HepG2 (cell line): ENCODE data around the gene ACOX3. TPM values are rescaled to one million over a fixed set of nuclear protein-coding genes. Genes with fewer than 3 reads are reported as not detected.

Experiments used
- ATAC-seq: fragments of 200-7000 bp; cut with Tn5 transposase; 3 replicates; pipeline ENCODE4 v1.9.1; 2020; ENCODE audit warnings: mild to moderate bottlenecking, moderate library complexity
- BruUV-seq: library from RNA; stranded (reverse); fragments of 400-500 nt; replicated peaks from 2 replicates; lab custom pipeline; 2021; lab: Mats Ljungman, UMichigan
- CTCF ChIA-PET: fragments of 300-600 bp; formaldehyde crosslinking; extraction: SDS; loops from one replicate; lab custom pipeline; 2021; ENCODE audit warnings: low total read pairs, inconsistent platforms, low intra/inter-chr PET ratio; lab: Yijun Ruan, JAX
- POLR2A ChIA-PET: fragments of 350-600 bp; sonication (Branson Sonifier 250); formaldehyde crosslinking; loops from one replicate; lab custom pipeline; 2020; ENCODE audit warnings: antibody characterized with exemption, inconsistent platforms; lab: Yijun Ruan, JAX
- DNase-seq: peaks from one replicate; pipeline ENCODE4 v3.0.0-alpha.2; 2015; ENCODE audit warnings: low spot score
- FAIRE-seq: peaks from 3 replicates; lab custom pipeline; 2011; peaks lifted over from hg19 to GRCh38; lab: Jason Lieb, UNC
- H2AFZ ChIP-seq: one replicate; pipeline ENCODE4 v1.6.1; 2011; ENCODE audit warnings: low read length, inconsistent platforms
- H3K27ac ChIP-seq: fragments of 300-600 bp; 3 replicates; pipeline ENCODE4 v1.8.0; 2011; ENCODE audit warnings: mixed run types, mild to moderate bottlenecking, mixed read lengths, low read length, inconsistent platforms; ENCODE audit not compliant: insufficient read depth; ENCODE audit errors: extremely low read length
- H3K27me3 ChIP-seq, 2 experiments: fragments of 200-600 bp in 1 of 2; 2 replicates in 1 of 2; 3 replicates in 1 of 2; pipeline versions ENCODE4 v1.6.0 to v1.8.0; 2011; ENCODE audit warnings: low read length in 2 of 2, mild to moderate bottlenecking in 2 of 2, moderate library complexity in 2 of 2, inconsistent platforms in 1 of 2; ENCODE audit not compliant: insufficient read depth in 2 of 2, control insufficient read depth in 1 of 2
- H3K36me3 ChIP-seq, 2 experiments: fragments of 200-600 bp in 1 of 2; replicated peaks in 1 of 2; 2 replicates in 1 of 2; 3 replicates in 1 of 2; pipeline versions ENCODE4 v1.5.1 to v1.8.0; 2011; ENCODE audit warnings: low read length in 2 of 2, inconsistent platforms in 1 of 2; ENCODE audit not compliant: insufficient read depth in 2 of 2, control insufficient read depth in 1 of 2
- H3K4me1 ChIP-seq: 2 replicates; pipeline ENCODE4 v1.5.1; 2012; ENCODE audit warnings: low read length, inconsistent platforms; ENCODE audit not compliant: insufficient read depth
- H3K4me2 ChIP-seq: 2 replicates; pipeline ENCODE4 v1.6.0; 2011; ENCODE audit warnings: low read depth, low read length, inconsistent platforms
- H3K4me3 ChIP-seq, 3 experiments: fragments of 200-600 bp in 1 of 3; sonication (generic), shearing (Covaris generic) in 1 of 3; replicated peaks in 1 of 3; 2 replicates each; pipeline ENCODE4 v1.5.1; 2011 to 2016; ENCODE audit warnings: low read length in 3 of 3, inconsistent platforms in 2 of 3, low read depth in 2 of 3, mild to moderate bottlenecking in 2 of 3, control low read depth in 1 of 3, mixed read lengths in 1 of 3; ENCODE audit not compliant: insufficient read depth in 1 of 3
- H3K79me2 ChIP-seq: one replicate; pipeline ENCODE4 v1.6.1; 2011; ENCODE audit warnings: low read length, inconsistent platforms; ENCODE audit not compliant: insufficient read depth
- H3K9ac ChIP-seq: 2 replicates; pipeline ENCODE4 v1.6.0; 2011; ENCODE audit warnings: mild to moderate bottlenecking, low read depth, low read length, inconsistent platforms; ENCODE audit not compliant: insufficient read depth
- H3K9me3 ChIP-seq: 2 replicates; pipeline ENCODE4 v1.5.1; 2012; ENCODE audit warnings: mild to moderate bottlenecking, low read length
- H4K20me1 ChIP-seq: 2 replicates; pipeline ENCODE4 v1.6.0; 2011; ENCODE audit warnings: inconsistent platforms, mild to moderate bottlenecking, low read length, moderate library complexity; ENCODE audit not compliant: insufficient read depth
- BHLHE40 ChIP-seq: IDR thresholded peaks from 2 replicates; pipeline ENCODE4 v1.6.1; 2011; ENCODE audit warnings: low read length, improper control_type of control experiment
- FOXM1 ChIP-seq: sonication (generic); formaldehyde crosslinking; IDR thresholded peaks from 2 replicates; pipeline ENCODE4 v1.5.0; 2020; ENCODE audit warnings: missing genetic modification reagents
- HHEX ChIP-seq: IDR thresholded peaks from 2 replicates; pipeline ENCODE4 v1.6.1; 2016; ENCODE audit warnings: control low read depth
- MXD3 ChIP-seq: IDR thresholded peaks from 2 replicates; pipeline ENCODE4 v1.6.1; 2016; ENCODE audit warnings: mild to moderate bottlenecking, missing biosample characterization, missing genetic modification reagents
- NFYB ChIP-seq: sonication (generic); formaldehyde crosslinking; IDR thresholded peaks from 2 replicates; pipeline ENCODE4 v1.4.0; 2020; ENCODE audit warnings: missing genetic modification reagents
- SETDB1 ChIP-seq: sonication (generic); formaldehyde crosslinking; IDR thresholded peaks from 2 replicates; pipeline ENCODE4 v1.5.1; 2020; ENCODE audit warnings: missing genetic modification reagents, mild to moderate bottlenecking, borderline replicate concordance
- SP4 ChIP-seq: sonication (generic); formaldehyde crosslinking; IDR thresholded peaks from 2 replicates; pipeline ENCODE4 v1.8.1; 2023; ENCODE audit warnings: mild to moderate bottlenecking, missing genetic modification reagents
- SRF ChIP-seq: IDR thresholded peaks from 2 replicates; pipeline ENCODE4 v1.6.1; 2011; ENCODE audit warnings: mild to moderate bottlenecking, low read depth, low read length, moderate library complexity
- THRA ChIP-seq: sonication (generic); formaldehyde crosslinking; IDR thresholded peaks from 2 replicates; pipeline ENCODE4 v1.4.0; 2020; ENCODE audit warnings: missing genetic modification reagents, borderline replicate concordance
- USF2 ChIP-seq, 2 experiments: sonication (generic) in 1 of 2; formaldehyde crosslinking in 1 of 2; IDR thresholded peaks; 2 replicates each; pipeline versions ENCODE4 v1.5.1 to v1.6.1; 2011 to 2020; ENCODE audit warnings: borderline replicate concordance in 1 of 2, low read depth in 1 of 2, low read length in 1 of 2, mild to moderate bottlenecking in 1 of 2, missing genetic modification reagents in 1 of 2, moderate library complexity in 1 of 2
- ZFP1 ChIP-seq: IDR thresholded peaks from 2 replicates; pipeline ENCODE4 v1.6.1; 2016
- ZFP62 ChIP-seq: sonication (generic); formaldehyde crosslinking; IDR thresholded peaks from 2 replicates; pipeline ENCODE4 v1.4.0; 2020; ENCODE audit warnings: missing genetic modification reagents
- ZHX2 ChIP-seq, 2 experiments: sonication (generic) in 1 of 2; formaldehyde crosslinking in 1 of 2; IDR thresholded peaks; 2 replicates each; pipeline versions ENCODE4 v1.6.1 to v1.9.0; 2014 to 2022; ENCODE audit warnings: antibody characterized with exemption in 1 of 2, borderline replicate concordance in 1 of 2, inconsistent platforms in 1 of 2, low read depth in 1 of 2, missing genetic modification reagents in 1 of 2
- ZNF10 ChIP-seq: sonication (generic); formaldehyde crosslinking; IDR thresholded peaks from 2 replicates; pipeline ENCODE4 v1.4.0; 2020; ENCODE audit warnings: mild to moderate bottlenecking, low read depth, missing genetic modification reagents, borderline replicate concordance
- WGBS: methylation state at CpG from one replicate; pipeline ENCODE4 v1.1.6; 2017; ENCODE audit warnings: low lambda C conversion rate; 5-methylcytosine and 5-hydroxymethylcytosine counted together
- in situ Hi-C: cut with HindIII; loops from 2 replicates; pipeline ENCODE4 v1.10.0; 2017; ENCODE audit warnings: low pct_unique_long_range_greater_than_20kb; ENCODE audit not compliant: extremely low pct_ligation_motif_present
- intact Hi-C: fragments of 100-400 bp; cut with micrococcal nuclease; formaldehyde crosslinking; loops from one replicate; pipeline ENCODE4 v1.10.0; 2022; ENCODE audit not compliant: unreplicated experiment
- polyA plus RNA-seq, 8 experiments: library from polyadenylated mRNA; depleted of rRNA in 3 of 8; stranded (reverse) in 7 of 8; unstranded in 1 of 8; fragments of >200 nt; fragmentation: Illumina TruSeq in 4 of 8; extraction: Trizol in 4 of 8; gene quantifications; 2 replicates each; pipeline versions ENCODE4 v1.2.1 to v1.2.3, GENCODE V29; 2011 to 2016; ENCODE audit warnings: low read depth in 4 of 8, missing spikeins in 1 of 8, mixed read lengths in 1 of 8; ENCODE audit not compliant: insufficient read depth in 1 of 8
- total RNA-seq, 5 experiments: library from RNA; depleted of rRNA; stranded (reverse); fragments of >200 nt; fragmentation: Illumina TruSeq; extraction: Trizol; gene quantifications; 2 replicates each; pipeline ENCODE4 v1.2.3, GENCODE V29; 2016; ENCODE audit warnings: low read depth in 1 of 5

The ACOX3 gene
- total and polyA plus RNA-seq, 2 of the 13 experiments (the other 11 are each of a cell fraction or from before 2014, with no cell fraction given), result 4.2 to 17.8 TPM

GRCh38 chr4:8383451-8384160 lies 56.9 kb downstream of the ACOX3 start:
- 80% methylated on average over 9 of the region's 19 CpGs for WGBS
- Histone ChIP-seq H3K4me3 (no peak overlapping the region), H3K4me1 (peaks cover 15% of the 10 kb centered on the region), H3K36me3 (0 out of 5 replicates have a peak, but pooled peaks cover 0 to 1% of the 10 kb centered on the region in 2 experiments), H3K27ac (no peak overlapping the region), H2AFZ (no peak overlapping the region), H3K27me3 (no peaks in the 10 kb centered on the region), H3K79me2 (no peaks in the 10 kb centered on the region), H3K9ac (no peak overlapping the region), H4K20me1 (no peaks in the 10 kb centered on the region), H3K4me2 (no peak overlapping the region), H3K9me3 (no peaks in the 10 kb centered on the region)
- DNase-seq, result no peak
- FAIRE-seq, result no peak
- intact Hi-C loops, result no loop called here
- TF ChIP-seq ZHX2 (IDR thresholded peaks at IDR 0.05; ENCODE audit: low read depth) (no peak), ZHX2 (CRISPR knock-in tag; IDR thresholded peaks at IDR 0.05; ENCODE audit: borderline replicate concordance) (no peak), HHEX (CRISPR knock-in tag) (no peak), SRF (no peak), THRA (CRISPR knock-in tag) (no peak), SETDB1 (no peak), FOXM1 (no peak), USF2 (IDR thresholded peaks at IDR 0.05; ENCODE audit: low read depth, low read length) (no peak), USF2 (CRISPR knock-in tag; IDR thresholded peaks at IDR 0.05; ENCODE audit: borderline replicate concordance) (no peak), NFYB (CRISPR knock-in tag) (no peak), ZNF10 (CRISPR knock-in tag) (no peak), SP4 (no peak), ZFP62 (no peak), BHLHE40 (no peak), MXD3 (CRISPR knock-in tag) (no peak), ZFP1 (CRISPR knock-in tag) (no peak)
- in situ Hi-C loops, result no loop called here
- CTCF ChIA-PET, result no interaction called here
- BruUV-seq, result no TSS peak
- POLR2A ChIA-PET, result no interaction called here
- ATAC-seq, result no peak
